Fibroblast of gingiva (primary cell): ENCODE data around the gene ADARB1.
"Not testable (repeated sequence)": the region's sequence is repeated elsewhere in the genome, so short reads cannot be mapped to it uniquely, and the experiment has no call there.

ENCODE experiments used
- DNase-seq: peaks from one replicate; pipeline ENCODE4 v3.0.0-alpha.2; 2011; ENCODE audit warnings: low read depth

Gene ADARB1

DNA sequence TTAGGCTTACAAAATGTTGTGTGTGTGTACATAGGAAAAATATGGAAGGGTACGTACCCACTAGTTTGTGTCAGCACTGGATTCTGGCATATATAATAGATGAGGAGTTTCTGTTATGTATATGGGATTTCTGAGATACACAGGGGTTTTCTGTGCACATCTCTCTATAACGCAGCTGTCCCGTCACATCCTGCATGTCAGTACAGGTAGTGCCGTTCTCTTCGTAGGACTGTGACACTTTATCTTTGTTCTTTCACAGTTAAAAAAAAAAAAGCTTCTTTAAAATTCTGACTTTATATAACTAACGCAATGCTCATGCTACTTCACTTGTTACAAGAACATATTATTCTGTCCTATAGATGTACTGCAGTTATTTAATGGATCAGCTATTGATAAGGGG, 42.9 kb downstream of the ADARB1 start:
- DNase-seq: no peak

DNA sequence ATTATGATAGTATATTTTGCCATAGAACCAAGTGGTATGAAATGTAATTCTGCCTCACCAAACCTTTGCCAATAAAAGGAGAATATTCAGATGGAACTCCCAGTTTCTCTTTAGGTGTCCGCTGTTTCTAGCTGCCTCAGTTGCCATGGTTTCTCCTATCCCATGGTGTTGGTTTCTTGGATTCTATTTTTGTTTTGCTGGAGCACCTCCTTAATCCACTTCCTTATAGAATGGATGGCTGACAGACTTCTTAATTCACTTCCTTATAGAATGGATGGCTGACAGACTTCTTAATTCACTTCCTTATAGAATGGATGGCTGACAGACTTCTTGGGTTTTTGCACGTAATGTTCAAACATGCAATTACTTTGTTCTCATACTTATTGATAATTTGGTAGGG, 43.7 kb downstream of the ADARB1 start:
- DNase-seq: no peak

DNA sequence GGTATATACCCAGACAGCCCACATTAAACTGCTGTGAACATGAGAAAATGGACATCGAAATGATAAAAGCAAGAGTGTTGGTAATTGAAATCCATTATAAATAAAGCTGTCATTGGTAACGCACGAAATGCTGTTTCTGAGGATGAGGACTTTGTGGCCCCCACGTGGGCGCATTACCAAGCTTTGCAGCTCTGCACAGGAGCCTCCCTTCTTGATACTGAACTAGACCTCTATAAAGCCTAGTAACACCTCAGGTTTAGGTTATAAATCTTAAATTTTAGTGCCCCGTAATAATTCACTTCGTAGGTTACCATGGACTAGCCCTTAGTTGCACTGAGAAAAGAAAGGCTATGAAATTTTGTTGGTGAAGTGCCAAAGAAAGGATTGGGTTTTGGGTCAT, 45.4 kb downstream of the ADARB1 start:
- no peak for DNase-seq

DNA sequence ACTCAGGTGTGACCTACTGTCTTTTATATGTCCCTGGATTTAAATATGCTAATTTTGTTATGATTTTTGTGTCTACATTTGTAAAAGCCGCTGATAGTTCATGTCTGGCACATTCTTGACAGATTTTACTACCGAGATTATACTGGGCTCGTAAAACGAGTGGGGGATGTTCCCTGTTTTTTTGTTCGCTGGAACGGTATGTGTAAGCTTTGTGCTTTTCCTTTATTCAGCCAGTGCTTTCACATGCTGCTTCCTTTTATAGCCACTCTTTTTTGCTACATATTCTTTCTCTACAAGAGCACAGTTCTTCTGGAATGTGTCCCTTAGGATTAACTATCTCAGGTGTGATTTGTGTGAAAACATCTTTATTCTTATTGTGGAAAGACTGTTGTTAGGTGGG, 46.6 kb downstream of the ADARB1 start:
- no peak for DNase-seq

DNA sequence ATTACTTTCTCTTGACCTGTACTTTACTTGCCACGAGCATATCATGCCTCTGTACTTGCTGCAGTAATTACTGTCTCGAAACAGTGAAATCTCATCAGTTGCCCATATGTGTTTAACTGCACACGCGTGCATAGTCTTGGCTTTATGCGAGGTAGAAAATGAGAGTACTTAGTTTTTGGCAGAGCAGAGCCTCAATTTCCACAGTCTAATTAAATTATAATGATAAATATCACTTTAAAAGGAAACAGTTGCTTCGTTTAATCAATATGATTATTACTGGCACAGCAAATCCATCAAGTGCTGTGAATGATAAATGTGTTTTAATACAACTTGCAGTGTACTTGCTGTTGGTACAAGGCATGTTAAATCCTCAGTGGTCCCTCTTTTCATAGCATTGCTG, 47.6 kb downstream of the ADARB1 start:
- DNase-seq: no peak

DNA sequence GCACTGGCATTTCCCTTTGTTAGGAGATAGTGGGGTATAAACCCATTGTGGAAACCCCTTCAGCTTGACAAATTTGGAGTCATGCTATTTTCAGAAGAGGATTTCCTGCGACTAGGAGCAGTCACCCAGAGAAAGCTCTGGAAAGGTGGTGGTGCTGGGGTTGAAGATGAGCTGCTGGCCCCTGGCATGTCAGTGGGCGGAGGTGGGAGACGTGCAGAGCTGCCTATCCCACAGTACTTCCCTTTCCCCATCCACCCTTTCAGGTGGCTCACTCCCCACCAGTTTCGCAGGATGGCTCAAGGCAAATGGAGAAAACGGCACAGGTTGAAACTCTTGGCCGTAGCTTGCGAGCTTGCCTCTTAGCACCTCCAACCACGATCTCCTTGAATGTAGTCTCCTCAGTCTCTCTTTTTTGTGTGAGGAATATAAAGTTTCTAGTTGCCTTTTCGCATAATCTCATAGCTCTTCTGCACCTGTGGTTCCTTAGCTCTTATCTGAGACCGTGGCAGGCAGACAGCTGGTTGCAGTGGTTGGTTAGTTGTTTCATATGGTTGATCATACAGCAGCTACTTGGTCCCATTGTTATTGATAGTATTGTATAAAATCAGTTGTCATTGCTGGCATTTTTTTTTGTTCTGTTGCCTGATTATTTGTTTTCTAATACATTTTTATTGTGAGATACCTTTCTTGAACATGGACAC, 48.2 kb downstream of the ADARB1 start:
- DNase-seq: no peak

DNA sequence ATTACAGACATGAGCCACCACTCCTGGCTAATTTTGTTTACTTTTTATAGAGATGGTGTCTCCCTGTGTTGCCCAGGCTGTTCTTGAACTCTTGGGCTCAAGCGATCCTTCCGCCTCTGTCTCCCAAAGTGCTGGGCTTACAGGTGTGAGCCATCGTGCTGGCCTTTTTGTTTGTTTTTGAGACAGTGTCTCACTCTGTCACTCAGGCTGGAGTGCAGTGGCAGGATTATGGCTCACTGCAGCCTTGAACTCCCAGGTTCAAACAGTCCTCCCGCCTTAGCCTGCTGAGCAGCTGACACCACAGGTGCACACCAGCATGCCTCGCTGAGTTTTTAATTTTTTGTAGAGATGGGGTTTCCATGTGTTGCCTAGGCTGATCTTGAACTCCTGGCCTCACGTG, 49.1 kb downstream of the ADARB1 start:
- no peak for DNase-seq

DNA sequence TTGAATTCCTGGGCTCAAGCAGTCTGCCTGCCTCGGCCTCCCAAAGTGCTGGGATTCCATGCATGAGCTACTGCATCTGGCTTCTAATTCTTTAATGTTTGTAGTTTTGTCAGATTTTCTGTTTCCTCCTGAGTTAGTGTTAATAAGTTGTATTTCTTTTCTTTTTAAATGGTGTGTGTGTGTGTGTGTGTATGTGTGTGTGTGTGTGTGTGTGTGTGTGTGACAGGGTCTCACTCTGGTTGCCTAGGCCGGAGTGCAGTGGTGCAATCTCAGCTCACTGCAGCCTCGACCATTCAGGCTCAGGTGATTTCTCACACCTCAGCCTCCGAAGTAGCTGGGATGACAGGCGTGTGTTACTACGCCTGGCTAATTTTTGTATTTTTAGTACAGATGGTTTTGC, 50.2 kb downstream of the ADARB1 start:
- no peak for DNase-seq

DNA sequence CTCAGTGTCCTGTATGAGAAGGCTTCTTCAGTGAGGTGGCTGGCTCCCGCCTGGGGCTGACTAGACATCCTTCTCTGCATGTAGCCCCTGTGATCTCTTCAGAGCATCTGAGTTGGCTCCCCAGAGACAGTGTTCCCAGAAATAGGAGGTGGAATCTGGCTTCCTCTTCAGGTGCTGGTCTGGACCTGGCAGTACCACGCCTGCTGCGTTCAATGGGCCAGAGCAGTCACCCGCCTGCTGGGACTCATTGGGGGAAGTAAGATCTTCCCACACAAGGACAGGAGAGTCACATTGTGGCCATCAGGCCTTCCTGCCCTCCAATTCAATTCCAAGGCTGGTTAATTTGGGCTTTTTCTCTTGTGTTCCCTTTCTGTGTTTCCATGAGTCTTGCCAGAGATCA, 51.0 kb downstream of the ADARB1 start:
- no peak for DNase-seq

DNA sequence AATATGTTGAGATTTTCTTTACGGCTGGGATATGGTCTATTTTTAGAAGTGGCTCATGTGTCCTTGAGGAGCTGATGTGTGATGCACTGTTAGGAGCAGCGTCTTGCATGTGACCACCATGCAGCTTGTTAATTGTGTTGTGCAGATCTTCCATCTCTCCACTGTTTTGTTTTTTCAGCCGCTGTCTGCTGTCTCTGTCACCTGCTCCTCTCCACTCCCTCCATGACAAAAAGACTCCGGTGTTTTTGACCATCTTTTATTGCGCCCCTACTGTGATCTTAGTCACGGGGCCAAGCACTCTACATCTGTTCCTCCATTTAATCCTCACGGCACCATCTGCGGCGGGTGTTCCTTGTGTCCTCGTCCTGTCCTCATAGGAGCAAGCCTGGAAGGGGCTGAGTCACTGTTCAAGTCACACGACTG, 51.8 kb downstream of the ADARB1 start:
- DNase-seq: no peak

DNA sequence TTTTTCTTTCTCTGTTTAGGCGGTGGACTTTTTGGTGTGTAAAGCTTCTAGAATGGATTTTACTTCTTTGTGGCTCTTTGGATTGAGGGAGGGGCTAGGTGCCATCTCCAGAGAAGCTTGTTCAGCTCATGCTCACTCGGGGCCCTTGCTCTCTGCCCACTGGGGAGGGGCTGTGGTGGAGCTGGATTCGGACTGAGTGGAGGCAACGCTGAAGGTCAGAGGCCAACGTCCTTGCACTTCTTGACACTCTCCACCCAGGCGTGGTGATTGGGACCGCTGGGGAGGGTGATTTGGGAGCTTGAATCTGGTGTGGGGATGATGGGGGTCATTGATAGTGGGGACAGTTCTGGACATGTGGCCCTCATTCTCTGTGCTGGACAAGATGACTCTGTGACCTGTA, 52.6 kb downstream of the ADARB1 start:
- no peak for DNase-seq

DNA sequence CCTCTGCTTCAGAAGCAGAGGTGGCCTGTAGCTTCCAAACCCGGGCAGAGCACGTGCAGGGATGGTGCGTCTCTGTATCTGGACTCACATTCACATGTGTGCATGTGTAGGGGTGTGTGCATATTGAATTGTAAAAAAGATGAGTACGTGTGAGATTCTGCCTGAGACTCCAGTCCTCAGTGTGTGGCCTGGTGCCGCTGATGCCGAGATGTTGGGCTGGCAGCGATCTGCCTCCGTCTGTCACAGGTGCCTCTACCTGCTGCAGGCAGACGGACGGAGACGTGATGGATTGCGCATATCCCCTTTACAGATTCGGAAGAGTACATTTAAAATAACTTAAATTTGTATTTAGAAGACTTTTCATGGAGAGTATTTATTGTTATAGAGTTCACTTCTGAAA, 53.6 kb downstream of the ADARB1 start:
- no peak for DNase-seq

DNA sequence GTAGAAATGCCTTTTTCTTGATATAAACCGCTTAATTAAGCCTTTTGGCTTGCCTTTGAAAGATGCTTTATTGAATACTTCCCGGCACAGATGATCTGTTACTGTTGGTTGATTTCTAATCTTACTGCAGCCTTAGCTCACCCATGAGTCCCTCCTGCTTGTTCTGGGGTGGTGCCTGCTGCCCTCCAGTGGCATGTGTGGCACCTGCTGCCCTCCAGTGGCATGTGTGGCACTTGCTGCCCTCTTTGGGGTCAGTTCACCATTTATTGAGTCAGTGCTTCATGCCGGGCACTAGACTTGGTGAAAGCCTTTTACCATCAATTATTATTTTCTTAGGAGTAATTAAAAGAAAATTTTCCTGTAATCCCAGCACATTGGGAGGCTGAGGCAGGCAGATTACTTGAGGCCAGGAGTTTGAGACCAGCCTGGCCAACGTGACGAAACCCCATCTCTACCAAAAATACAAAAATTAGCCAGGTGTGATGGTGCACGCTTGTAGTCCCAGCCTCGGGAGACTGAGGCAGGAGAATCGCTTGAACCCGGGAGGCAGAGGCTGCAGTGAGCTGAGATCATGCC, 54.3 kb downstream of the ADARB1 start:
- peak; percentile 74 for DNase-seq

DNA sequence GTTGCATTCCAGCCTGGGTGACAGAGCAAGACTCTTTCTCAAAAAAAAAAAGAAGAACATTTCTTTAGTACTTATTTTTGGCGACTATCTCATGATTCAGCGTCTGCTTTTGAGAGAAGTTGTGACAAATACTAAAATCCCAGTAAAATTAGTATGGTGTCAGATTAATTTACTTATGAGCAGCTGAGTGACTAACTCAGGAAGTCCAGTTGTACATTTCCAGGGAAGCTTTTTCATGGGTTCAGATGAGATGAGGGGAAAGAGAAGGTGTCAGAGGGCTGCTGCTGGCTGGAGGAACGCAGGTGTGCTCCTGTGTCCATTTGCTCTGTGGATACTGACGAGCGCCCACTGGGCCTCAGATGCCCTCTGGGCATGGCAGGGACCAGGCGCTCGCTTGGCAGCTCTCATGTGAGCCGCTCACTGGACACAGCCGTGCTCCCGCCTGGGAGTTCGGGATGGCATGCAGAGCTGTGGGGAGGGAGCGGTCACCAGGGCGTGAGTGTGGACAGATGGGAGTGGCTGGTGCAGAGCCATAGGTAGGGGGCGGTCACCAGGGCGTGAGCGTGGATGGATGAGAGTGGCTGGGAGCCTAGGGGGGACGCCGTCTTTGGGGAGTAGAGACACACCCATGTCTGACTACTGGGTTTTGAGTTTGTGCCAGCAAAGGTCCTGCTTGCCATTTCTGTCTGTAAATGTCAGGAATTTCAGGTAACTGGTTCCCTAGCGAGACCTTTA, 55.0 kb downstream of the ADARB1 start:
- no peak for DNase-seq

DNA sequence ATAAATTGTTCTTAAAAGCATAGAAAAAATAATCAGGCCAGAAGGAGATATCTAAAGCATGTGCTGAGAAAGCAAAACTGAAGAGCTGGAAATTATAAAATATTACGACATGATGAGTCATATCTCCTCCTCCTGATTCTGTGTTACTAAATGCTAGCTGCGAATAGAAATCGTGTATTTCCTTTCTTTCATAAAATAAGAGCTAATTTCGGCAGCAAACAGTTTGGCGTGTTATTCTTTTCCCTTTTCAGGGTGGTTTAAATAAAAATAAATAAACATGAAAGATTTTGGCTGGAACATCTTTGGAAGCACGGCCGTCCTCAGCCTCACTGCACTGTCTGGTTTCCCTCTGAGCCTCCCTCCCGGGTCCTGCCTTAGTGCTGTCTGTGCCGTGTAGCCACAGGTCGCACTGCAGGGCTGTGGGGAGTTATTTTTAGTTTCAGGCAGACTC, 56.0 kb downstream of the ADARB1 start:
- peak; percentile 84 for DNase-seq

DNA sequence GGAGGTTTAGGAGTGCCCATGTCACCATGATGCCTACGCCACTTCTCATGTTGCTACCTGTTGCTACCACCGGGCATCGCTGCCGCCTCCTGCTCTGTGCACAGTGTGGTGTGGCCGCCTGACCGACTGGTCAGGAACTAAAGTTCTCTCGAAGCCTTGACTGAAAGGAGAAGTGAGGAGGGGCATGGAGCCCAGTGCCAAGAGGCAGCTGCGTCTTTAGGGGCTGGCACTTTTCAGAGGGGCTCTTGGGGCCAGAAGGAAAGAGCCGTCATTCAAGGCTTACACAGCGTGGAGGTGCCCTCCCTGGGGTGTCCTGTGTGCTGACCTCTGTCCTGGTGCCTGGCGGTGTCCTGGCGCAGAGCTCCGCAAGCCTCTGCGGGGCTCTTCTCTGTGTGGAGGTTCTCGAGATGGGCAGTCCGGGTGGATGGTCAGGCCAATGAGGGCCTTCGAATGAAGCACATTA, 57.2 kb downstream of the ADARB1 start:
- no peak for DNase-seq

DNA sequence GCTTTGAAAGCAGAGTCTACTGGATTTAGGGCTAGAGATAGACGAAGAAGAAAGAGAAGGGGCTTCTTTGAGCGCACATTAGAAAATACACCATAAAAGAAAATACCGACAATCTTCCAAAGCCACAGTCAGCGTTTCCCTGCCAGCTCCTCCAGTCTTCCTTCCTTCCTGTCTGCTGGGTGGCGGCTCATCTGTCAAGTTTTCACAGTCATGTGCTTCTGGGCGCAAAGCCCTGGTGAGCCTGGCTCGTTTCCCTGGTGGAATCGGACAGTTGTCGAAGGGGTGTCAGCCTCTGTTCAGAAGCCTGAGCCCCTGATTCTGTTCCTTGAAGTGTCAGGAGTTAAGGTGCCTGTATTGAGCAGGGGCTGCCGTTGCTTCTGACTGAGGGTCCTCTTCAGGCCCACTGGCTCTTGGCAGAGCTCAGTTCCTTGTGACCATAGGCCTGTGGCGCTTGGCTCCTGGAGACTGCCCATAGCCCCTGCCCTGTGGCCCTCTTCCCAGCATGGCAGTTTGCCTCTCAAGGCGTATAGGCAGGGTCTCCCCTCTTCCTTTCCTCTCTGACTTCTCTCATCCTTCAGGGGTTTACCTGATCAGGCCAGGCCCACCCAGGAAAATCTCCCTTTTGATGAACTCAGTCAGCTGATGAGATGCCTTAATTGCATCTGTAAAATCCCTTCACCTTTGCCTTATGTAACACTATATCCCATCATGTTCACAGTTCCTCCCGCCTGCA, 58.6 kb downstream of the ADARB1 start:
- DNase-seq: no peak

DNA sequence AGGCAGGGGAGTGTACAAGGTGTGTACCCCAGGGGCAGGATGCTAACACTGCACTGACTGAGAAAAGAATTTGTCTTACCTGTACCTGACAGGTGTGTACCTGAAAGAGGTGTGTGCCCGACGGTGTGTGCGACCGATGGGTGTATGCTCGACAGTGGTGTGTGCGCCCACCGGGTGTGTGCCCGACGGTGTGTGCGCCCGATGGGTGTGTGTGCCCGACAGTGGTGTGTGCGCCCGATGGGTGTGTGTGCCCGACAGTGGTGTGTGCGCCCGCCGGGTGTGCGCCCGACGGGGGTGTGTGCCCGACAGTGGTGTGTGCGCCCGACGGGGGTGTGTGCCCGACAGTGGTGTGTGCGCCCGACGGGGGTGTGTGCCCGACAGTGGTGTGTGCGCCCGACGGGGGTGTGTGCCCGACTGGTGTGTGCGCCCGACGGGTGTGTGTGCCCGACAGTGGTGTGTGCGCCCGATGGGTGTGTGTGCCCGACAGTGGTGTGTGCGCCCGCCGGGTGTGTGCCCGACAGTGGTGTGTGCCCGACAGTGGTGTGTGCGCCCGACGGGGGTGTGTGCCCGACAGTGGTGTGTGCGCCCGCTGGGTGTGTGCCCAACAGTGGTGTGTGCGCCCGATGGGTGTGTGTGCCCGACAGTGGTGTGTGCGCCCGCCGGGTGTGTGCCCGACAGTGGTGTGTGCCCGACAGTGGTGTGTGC, 59.3 kb downstream of the ADARB1 start:
- not testable (repeated sequence) for DNase-seq

DNA sequence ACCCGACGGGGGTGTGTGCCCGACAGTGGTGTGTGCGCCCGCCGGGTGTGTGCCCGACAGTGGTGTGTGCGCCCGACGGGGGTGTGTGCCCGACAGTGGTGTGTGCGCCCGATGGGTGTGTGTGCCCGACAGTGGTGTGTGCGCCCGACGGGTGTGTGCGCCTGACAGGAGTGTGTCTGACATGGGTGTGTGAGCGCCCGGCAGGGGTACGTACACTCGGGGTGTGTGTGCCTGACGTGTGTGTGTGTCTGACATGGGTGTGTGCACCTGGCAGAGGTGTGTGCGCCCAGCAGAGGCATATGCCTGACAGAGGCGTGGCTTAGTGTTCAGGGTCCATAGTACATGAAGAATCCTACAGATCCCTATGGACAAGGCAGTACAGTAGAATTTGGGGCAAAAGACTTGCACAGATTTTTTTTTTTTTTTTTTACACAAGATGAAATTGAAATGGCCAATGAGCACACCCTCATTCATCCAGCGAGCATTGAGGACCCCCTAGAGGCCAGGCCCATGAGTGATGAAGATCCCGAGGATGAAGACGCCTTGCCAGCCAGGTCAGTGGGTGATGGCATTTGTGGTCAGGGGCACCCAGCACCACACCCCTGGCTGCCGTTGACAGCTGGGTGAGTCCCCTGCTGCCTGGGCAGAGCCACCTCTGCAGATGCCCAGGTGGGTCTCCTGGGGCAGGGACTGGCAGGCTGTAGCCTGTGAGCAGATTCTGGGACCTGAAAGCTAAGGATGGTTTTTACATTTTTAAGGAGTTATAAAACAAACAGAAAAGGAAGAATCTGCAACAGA, 60.1 kb downstream of the ADARB1 start:
- DNase-seq: no peak

DNA sequence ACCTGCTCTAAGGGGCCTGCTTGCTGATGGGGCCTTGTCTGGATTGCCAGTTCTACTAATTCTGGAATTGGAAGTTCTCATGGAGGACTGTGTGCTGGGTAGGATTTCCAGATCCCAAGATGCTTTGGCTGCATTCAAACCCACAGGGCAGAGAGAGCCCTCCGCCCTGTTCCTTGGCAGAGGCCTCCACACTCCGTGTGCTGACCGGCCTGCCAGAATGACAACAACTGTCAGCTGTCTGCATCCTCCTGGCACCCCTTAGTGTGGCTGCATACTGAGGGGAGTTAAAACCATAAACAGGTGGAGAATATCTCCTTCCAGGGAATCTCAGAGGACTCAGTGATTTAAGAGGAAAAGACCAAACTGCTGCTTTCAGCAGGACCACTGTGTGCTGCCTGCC, 60.7 kb downstream of the ADARB1 start:
- peak; percentile 21 for DNase-seq

DNA sequence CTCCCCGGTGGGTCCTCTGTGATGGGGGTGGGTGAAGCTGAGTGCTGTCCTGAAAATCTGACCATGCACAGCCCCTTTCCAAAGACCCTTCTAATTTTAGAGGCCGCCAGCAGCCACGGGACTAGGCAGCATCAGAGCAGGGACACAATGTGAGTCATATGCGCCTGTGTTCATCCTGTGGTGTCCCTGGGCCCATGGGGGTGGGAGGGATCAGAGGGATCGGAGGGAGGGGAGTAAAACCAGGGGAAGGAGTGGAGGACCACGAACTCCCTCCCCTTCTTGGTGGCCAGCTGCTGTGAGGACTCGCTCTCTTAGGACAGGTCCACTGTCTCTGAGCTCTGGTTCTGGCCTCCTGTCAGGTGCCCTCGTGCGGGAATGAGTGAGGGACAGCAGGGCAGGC, 61.5 kb downstream of the ADARB1 start:
- DNase-seq: no peak
